NCI-H1436 treated with DMSO at 0.1 percent for 48 hours (cell line): ENCODE measurements around the gene COMMD9.

ENCODE experiments used
- DNase-seq: peaks from one replicate; lab custom pipeline; 2025; lab: John Stamatoyannopoulos, UW

COMMD9 gene

GRCh38 chr11:36222831-36223635 lies 66.2 kb downstream of the COMMD9 start:
- no peak for DNase-seq
